Stimulated activated CD8-positive, alpha-beta memory T cell treated with anti-CD3 and anti-CD28 coated beads, Interleukin-7, amount 100 ng/mL, for 1 hour (primary cell): ENCODE measurements around the gene CDK8.
A peak's percentile ranks its signal among the peaks of the same experiment; 100 is the strongest.
"Not testable (repeated sequence)": the region's sequence is repeated elsewhere in the genome, so short reads cannot be mapped to it uniquely, and the experiment has no call there.

Experiments used
- DNase-seq, 2 donors: peaks; one replicate each; pipeline ENCODE4 v3.0.0-alpha.2; 2020; ENCODE audit warnings: low read depth in 2 of 2

The CDK8 gene

GRCh38 chr13:26253787-26254582 is at the start of gene CDK8:
Gene CDK8 (plus strand): TSS chr13:26254129. CDS start chr13:26254642, 513 bp downstream.
- peak; percentile 69 to 74 for DNase-seq

GRCh38 chr13:26208287-26208686 is 45.6 kb upstream of the CDK8 start:
- no peak for DNase-seq

- no peak for DNase-seq
These were observed 40.6 kb upstream of the CDK8 start for GRCh38 chr13:26213345-26213744.

GRCh38 chr13:26213982-26214381 is 39.9 kb upstream of the CDK8 start:
- DNase-seq = no peak

- no peak for DNase-seq
These were observed 37.9 kb upstream of the CDK8 start for GRCh38 chr13:26216042-26216441.

- no peak for DNase-seq
These were observed 34.2 kb upstream of the CDK8 start for GRCh38 chr13:26219726-26220125.

- no peak for DNase-seq
These were observed 33.4 kb upstream of the CDK8 start for GRCh38 chr13:26220575-26220974.

- DNase-seq = no peak
These were observed 32.6 kb upstream of the CDK8 start for GRCh38 chr13:26221399-26221720.

- peak; percentile 72 to 76 for DNase-seq
These were observed 32.0 kb upstream of the CDK8 start, which contains the start of gene RNF6 for GRCh38 chr13:26221721-26222519. Gene RNF6 (minus strand): TSS chr13:26222314. CDS start chr13:26219649, 2,665 bp downstream.

GRCh38 chr13:26222520-26223046 is 31.3 kb upstream of the CDK8 start:
- DNase-seq = no peak

- no peak for DNase-seq
These were observed 27.9 kb upstream of the CDK8 start for GRCh38 chr13:26225896-26226617.

- no peak for DNase-seq
These were observed 26.6 kb upstream of the CDK8 start for GRCh38 chr13:26227166-26227971.

- no peak for DNase-seq
These were observed 25.8 kb upstream of the CDK8 start for GRCh38 chr13:26228096-26228495.

- DNase-seq = no peak
These were observed 24.8 kb upstream of the CDK8 start for GRCh38 chr13:26229080-26229615.

GRCh38 chr13:26230703-26231102 is 23.2 kb upstream of the CDK8 start:
- DNase-seq = no peak

GRCh38 chr13:26236296-26236695 is 17.6 kb upstream of the CDK8 start:
- no peak for DNase-seq

- no peak for DNase-seq
These were observed 7.8 kb upstream of the CDK8 start for GRCh38 chr13:26246154-26246553.

GRCh38 chr13:26247011-26247410 is 6.9 kb upstream of the CDK8 start:
- DNase-seq = no peak

GRCh38 chr13:26247608-26248007 is 6.3 kb upstream of the CDK8 start:
- DNase-seq = no peak

- DNase-seq = no peak
These were observed 4.4 kb upstream of the CDK8 start for GRCh38 chr13:26249551-26249950.

GRCh38 chr13:26252006-26252405 is 1.9 kb upstream of the CDK8 start:
- DNase-seq = not testable (repeated sequence)
